Mesothelial cell of epicardium (in vitro differentiated cells): ENCODE data around the gene COQ8A. TPM values are rescaled to one million over a fixed set of nuclear protein-coding genes. Genes with fewer than 3 reads are reported as not detected.

Experiments
- DNase-seq, 2 experiments: peaks; one replicate each; pipeline ENCODE4 v3.0.0; 2021; ENCODE audit warnings: low spot score in 2 of 2; ENCODE audit not compliant: unreplicated experiment in 2 of 2
- H3K27ac Mint-ChIP-seq: 2 replicates; pipeline ENCODE4 v1.8.0; 2021; ENCODE audit warnings: mixed read lengths
- H3K27me3 Mint-ChIP-seq: 2 replicates; pipeline ENCODE4 v1.8.0; 2021; ENCODE audit warnings: low read depth, mixed read lengths
- H3K36me3 Mint-ChIP-seq: 2 replicates; pipeline ENCODE4 v1.8.0; 2021; ENCODE audit warnings: mixed read lengths
- H3K4me1 Mint-ChIP-seq: 2 replicates; pipeline ENCODE4 v1.8.0; 2021; ENCODE audit warnings: mixed read lengths
- H3K4me3 Mint-ChIP-seq: 2 replicates; pipeline ENCODE4 v1.8.0; 2021; ENCODE audit warnings: mild to moderate bottlenecking, moderate library complexity, mixed read lengths
- H3K9me3 Mint-ChIP-seq: 2 replicates; pipeline ENCODE4 v1.8.0; 2021; ENCODE audit warnings: mixed read lengths
- CTCF ChIP-seq: fragments of 200-600 bp; sonication (generic); IDR thresholded peaks from one replicate; pipeline ENCODE4 v1.5.0; 2021; ENCODE audit warnings: antibody characterized with exemption; ENCODE audit not compliant: unreplicated experiment
- total RNA-seq: library from RNA; stranded (reverse); gene quantifications from 3 replicates; pipeline ENCODE4 v1.2.1, GENCODE V29; 2021

COQ8A gene
- total RNA-seq, 1 donor from 2014 or later = 19.9 TPM

- no peak overlapping the region for H3K4me3 Mint-ChIP-seq
- no peak for DNase-seq
- H3K4me1 Mint-ChIP-seq = peaks cover 16% of the 10 kb centered on the region
- H3K27me3 Mint-ChIP-seq = no peaks in the 10 kb centered on the region
- no peak for TF ChIP-seq CTCF
- H3K36me3 Mint-ChIP-seq = peaks cover 15% of the 10 kb centered on the region
- no peak overlapping the region for H3K27ac Mint-ChIP-seq
- no peaks in the 10 kb centered on the region for H3K9me3 Mint-ChIP-seq
Measured at GRCh38 chr1:226986496-226987178, 46.5 kb downstream of the COQ8A start.

GRCh38 chr1:226987179-226987536, 47.1 kb downstream of the COQ8A start:
- H3K36me3 Mint-ChIP-seq = peaks cover 15% of the 10 kb centered on the region
- no peaks in the 10 kb centered on the region for H3K9me3 Mint-ChIP-seq
- DNase-seq = no peak
- H3K27ac Mint-ChIP-seq = no peak overlapping the region
- peaks cover 16% of the 10 kb centered on the region for H3K4me1 Mint-ChIP-seq
- no peaks in the 10 kb centered on the region for H3K27me3 Mint-ChIP-seq
- H3K4me3 Mint-ChIP-seq = no peak overlapping the region
- TF ChIP-seq CTCF = no peak

GRCh38 chr1:226987623-226988333, 47.7 kb downstream of the COQ8A start:
- DNase-seq = no peak
- no peaks in the 10 kb centered on the region for H3K27me3 Mint-ChIP-seq
- peaks cover 16% of the 10 kb centered on the region for H3K4me1 Mint-ChIP-seq
- H3K4me3 Mint-ChIP-seq = no peak overlapping the region
- peak overlapping the region; percentile 50 for H3K27ac Mint-ChIP-seq
- no peaks in the 10 kb centered on the region for H3K9me3 Mint-ChIP-seq
- H3K36me3 Mint-ChIP-seq = peaks cover 15% of the 10 kb centered on the region
- TF ChIP-seq CTCF = no peak

- no peaks in the 10 kb centered on the region for H3K27me3 Mint-ChIP-seq
- H3K4me1 Mint-ChIP-seq = peaks cover 16% of the 10 kb centered on the region
- no peak for TF ChIP-seq CTCF
- peaks cover 17% of the 10 kb centered on the region for H3K36me3 Mint-ChIP-seq
- H3K4me3 Mint-ChIP-seq = no peak overlapping the region
- peak overlapping the region; percentile 50 for H3K27ac Mint-ChIP-seq
- no peaks in the 10 kb centered on the region for H3K9me3 Mint-ChIP-seq
- no peak for DNase-seq
Measured at GRCh38 chr1:226988334-226988666, 48.2 kb downstream of the COQ8A start.

GRCh38 chr1:226989085-226989920, 49.2 kb downstream of the COQ8A start:
- no peak for DNase-seq
- Mint-ChIP-seq H3K9me3 (no peaks in the 10 kb centered on the region), H3K36me3 (peaks cover 20% of the 10 kb centered on the region), H3K27ac (peak overlapping the region; percentile 8), H3K4me3 (no peak overlapping the region), H3K27me3 (no peaks in the 10 kb centered on the region), H3K4me1 (peaks cover 21% of the 10 kb centered on the region)
- TF ChIP-seq CTCF = no peak
